Stimulated activated CD4-positive, alpha-beta T cell treated with anti-CD3 and anti-CD28 coated beads, TNF-alpha, amount 100 ng/mL, for 1 hour (primary cell): ENCODE results near the gene TLR3.
"Not testable (repeated sequence)": the region's sequence is repeated elsewhere in the genome, so short reads cannot be mapped to it uniquely, and the experiment has no call there.

ENCODE experiments used
- DNase-seq, 3 donors: peaks; one replicate each; pipeline ENCODE4 v3.0.0-alpha.2; 2020; ENCODE audit warnings: low read depth in 3 of 3, low spot score in 1 of 3

TLR3 gene

DNA sequence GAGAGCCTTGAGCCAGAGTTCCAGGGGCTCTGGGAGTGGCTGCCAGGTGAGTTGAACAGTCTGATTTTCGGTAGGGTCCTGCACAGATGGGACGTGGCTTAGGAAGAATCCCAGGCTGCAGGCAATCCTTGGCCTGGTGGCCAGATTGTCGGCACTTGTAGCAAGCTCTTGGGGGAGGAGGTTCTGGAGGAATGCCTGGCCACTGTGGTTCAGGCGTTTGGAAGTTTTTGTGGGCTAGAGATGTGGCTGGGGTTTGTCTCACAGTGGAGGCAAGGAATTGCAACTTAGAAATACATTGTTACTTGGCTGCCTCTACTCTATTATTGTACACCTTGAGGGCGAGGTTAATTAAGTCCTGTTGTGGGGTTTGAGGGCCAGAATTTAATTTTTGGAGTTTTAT, 21.5 kb upstream of the TLR3 start:
- DNase-seq = not testable (repeated sequence)

DNA sequence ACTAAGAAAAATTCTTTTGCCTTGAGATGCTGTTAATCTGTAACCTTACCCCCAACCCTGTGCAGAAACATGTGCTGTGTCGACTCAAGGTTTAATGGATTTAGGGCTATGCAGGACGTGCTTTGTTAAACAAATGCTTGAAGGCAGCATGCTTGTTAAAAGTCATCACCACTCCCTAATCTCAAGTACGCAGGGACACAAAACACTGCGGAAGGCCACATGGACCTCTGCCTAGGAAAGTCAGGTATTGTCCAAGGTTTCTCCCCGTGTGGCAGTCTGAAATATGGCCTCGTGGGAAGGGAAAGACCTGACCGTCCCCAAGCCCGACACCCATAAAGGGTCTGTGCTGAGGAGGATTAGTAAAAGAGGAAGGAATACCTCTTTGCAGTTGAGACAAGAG, 18.8 kb upstream of the TLR3 start:
- not testable (repeated sequence) for DNase-seq

DNA sequence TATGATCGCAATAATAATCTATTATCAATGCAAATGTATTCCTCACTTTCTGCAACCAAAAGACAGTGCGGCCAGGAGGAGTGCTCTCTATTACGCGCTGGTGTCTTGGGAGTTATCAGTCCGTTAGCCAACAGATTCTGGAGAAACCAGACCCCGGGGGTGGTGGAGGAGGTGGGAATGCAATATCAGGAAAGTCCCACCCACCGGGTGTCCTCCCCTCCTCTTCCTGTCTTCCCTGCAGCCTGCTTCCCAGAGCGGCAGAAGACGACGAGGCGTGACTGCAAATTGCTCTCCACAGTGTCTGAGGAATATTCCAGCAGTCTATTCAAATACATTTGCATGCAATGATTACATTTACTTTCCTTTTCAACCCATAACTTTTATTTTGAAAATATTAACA, 17.9 kb upstream of the TLR3 start:
- no peak for DNase-seq

GRCh38 chr4:186058253-186058979, 10.5 kb upstream of the TLR3 start:
- DNase-seq = no peak

- no peak for DNase-seq
Observed at GRCh38 chr4:186058980-186059316, 10.0 kb upstream of the TLR3 start.

DNA sequence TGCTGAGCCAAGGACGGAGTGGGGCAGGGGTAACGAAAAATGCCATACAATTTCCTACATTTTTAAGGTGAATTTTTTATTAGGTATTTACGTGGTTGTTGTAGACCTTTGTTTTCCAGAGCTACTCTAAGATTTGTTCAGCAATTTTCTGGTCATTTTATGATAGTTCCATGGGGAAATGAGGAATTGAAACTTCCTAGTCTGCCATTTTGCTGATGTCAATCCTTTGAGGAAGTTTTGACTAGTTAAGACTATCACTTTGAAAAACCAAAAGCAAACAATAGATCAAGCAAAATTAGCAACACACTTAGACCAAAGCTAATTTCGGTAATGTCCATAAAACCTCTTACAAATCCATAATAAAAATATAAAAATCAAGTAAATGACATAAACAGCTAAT, 7.0 kb upstream of the TLR3 start:
- no peak for DNase-seq

DNA sequence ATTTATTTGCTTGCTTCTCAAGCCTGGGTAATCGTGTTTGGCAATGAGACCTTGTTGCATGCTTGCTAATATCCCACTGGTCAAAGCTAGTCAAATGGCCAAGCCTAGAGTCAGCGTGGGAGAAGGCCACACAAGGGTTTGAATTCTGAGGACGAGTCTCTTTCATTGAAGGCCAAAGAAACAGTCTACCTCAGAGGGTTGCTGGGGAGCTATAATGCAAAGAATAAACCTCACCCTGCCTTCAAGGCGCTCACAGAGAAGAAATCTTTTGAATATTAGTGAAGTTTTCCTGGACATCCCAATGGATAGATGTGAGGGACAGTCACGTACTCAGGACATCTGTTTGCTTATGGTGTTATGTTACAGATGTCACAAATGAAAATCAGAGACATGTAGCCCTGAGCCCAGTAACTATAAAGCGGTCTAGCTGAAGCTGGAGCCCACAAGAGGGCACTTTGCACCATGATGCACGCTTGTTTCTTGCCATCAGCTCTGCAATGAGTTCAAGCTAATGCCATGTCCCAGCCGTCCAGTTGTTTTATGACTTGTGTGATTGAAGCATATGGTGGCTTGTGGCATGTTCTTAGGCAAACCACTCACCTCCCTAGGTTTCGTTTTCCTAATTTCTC, 1.1 kb upstream of the TLR3 start:
- peak in 2 of 3 donors; percentile 4 to 10 for DNase-seq

DNA sequence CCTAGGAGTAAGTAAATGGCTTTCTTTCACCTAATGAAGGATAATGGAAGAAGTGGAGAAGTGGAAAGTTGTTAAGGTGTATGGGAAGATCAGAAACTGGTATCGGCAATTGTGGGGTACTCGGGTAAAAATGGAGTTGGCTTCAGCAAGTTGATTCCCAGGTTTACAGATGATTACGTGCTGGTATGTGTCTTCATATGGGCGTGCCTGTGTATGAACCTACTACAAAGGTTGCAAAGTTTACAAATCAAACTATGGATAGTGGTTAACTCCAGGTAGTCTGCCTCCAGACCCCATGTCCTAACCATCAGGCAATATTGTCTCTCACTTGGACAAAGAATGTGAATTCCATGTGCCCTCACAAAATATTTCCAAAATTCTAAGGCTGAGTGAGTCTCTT, 773 bp downstream of the TLR3 start:
- DNase-seq = no peak

- DNase-seq = no peak
Observed at GRCh38 chr4:186072516-186072915, 3.6 kb downstream of the TLR3 start.

DNA sequence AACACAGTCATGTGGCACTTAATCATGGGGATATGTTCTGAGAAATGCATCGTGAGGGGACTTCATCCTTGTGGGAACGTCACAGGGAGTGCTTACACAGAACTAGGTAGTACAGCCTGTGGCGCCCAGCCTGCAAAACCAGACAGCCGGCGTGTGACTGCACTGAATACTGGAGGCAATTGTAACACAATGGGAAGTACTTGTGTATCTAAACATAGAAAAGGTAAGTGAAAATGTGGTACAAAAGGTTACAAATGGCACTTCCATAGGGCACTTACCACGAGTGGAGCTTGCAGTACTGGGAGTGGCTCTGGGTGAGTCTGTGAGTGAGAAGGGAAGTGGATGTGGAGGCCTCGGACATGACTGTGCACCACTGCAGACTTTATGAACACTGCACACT, 5.2 kb downstream of the TLR3 start:
- no peak for DNase-seq

DNA sequence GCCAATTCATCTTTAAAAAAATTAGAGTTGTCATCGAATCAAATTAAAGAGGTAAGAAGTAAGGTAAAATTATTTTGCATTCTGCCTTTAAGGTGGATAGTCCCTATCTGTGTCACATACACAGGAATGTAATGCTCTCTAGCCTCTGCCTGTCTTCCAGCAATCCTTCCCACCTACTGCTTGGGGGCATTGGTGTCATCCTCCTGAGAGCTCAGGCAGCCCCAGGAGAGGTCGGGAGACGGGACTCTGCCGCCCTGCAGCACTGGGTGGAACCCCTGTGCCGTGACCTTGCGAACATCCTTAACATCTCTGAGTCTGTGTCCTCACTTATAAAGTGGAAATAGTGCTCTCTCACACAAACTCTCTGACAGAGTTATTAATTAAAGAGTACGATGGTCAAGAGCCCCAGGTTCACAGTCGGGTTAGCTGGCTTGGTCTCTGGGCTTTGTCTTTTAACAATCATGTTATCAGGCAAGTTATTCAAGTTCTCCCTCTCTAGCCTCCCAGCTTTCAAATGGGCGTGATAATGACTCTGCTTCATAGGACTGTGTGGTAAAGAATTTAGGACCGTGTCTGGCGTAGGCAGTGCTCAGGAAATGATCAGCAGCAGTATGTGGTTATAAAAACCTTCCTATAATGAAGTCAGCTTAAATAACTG, 10.2 kb downstream of the TLR3 start:
- DNase-seq = no peak

DNA sequence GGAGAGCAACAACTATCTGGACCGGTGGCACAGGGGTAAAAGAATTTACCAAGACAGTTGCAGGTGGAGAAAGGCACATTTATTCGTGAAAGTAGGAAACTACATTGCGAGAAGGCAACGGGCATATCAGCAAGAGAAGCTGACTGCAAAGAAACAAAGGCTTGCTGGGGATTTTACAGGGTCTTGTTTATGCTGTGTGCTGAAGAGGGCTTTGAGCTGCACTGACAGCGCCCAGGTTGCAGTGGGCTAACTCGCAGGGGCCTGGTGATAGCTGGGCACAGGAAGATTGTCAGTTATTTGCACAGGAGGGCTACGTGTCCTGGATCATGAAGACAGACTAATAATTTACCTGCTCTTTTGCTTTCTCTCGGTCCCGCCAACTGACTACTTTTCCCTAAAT, 10.7 kb downstream of the TLR3 start:
- DNase-seq = no peak

GRCh38 chr4:186081202-186081807, 12.3 kb downstream of the TLR3 start:
- no peak for DNase-seq

DNA sequence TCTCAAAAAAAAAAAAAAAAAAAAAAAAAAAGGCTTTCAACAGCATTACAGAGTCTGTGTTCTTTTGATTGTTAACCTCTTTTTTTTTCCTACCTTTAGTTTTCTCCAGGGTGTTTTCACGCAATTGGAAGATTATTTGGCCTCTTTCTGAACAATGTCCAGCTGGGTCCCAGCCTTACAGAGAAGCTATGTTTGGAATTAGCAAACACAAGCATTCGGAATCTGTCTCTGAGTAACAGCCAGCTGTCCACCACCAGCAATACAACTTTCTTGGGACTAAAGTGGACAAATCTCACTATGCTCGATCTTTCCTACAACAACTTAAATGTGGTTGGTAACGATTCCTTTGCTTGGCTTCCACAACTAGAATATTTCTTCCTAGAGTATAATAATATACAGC, 13.3 kb downstream of the TLR3 start:
- no peak for DNase-seq

DNA sequence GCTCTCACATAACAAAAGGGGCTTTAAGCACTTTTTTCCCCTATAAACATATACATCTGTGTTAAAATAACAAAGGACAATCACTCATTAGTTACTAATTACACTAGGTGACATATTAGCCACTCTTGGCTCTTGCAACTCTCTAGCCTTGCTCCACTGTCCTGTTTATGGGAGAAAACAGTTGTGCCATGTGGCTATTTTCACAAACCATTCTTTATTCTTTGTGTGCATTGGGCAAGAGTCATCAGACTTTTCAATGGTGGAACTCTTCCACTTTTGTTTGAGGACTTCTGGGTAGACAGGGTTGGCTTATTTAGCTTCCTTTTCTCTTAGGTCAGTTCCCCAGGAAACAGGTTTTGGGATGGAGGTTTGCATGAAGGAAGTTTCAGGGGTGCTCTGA, 19.6 kb downstream of the TLR3 start:
- DNase-seq = no peak

DNA sequence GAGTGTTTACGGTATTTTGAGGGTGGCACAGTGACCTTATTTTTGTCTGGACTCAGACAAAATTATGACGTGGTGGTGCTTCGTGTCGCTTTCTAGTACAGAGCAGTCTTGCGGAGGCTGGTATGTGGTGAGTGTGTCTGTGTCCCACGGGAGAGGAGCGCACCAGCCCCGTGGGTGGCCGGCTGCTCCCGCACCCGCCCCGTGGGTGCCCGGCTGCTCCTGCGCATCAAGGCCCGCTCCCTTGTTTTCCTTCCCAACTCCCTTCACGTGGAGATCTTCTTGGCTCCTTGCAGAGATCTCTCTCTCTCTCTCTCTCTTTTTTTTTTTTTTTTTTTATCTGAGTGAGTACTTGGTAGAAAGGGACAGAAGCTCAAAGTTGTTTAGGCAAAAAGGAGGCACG, 23.3 kb downstream of the TLR3 start:
- no peak for DNase-seq

GRCh38 chr4:186095406-186095805, 26.4 kb downstream of the TLR3 start:
- DNase-seq = no peak

DNA sequence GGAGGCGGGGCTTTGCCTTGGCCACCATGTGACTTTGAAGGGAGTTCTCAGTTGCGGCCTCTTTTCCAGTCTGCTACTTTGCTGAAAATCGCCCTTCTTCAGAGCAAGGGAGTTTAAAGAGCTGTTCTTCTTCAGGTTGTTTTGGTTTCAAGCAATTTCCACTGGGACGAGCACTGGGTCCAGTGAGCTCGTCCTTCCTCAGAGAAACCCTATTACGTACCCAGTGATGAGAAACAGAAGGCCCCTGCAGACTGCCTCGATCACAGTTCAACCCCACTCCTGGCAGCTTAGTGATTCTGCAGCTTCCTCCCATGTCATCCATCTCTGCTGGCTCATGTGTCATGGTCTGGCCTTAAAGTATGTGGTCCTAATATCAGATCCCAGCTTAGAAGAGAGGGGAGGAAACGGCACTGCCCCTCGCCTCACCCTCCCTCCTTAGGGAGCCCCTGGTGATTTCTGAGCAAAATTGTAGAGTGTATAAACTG, 27.8 kb downstream of the TLR3 start:
- no peak for DNase-seq

DNA sequence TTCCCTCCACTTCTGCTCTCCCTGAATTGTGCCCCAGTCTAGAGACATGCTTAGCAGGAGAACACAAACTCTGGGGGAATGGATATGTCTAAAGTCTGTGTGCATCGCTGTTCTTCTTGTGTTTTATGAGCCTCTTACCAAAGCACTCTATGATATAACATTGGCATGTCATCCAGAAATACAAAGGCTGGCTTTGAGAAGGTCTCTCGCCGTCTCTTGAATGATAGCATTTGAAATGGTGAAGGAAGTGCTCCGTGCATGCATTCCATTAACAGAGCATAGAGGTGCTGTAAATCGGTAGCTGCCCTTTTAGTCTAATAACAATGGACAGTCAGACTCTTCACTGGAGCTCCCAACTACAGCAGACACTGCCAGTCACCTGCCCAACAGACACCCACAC, 28.4 kb downstream of the TLR3 start:
- no peak for DNase-seq

- no peak for DNase-seq
Observed at GRCh38 chr4:186102931-186103330, 34.0 kb downstream of the TLR3 start.

- DNase-seq = peak in 2 of 3 donors; percentile 11 to 41
Observed at GRCh38 chr4:186104114-186104889, 35.3 kb downstream of the TLR3 start, which contains the start of gene FAM149A. Gene FAM149A, plus strand, starts transcription at chr4:186104704.
